ENCODE results near the gene PURB.
"Not testable (repeated sequence)": the region's sequence is repeated elsewhere in the genome, so short reads cannot be mapped to it uniquely, and the experiment has no call there.

PURB gene

DNA sequence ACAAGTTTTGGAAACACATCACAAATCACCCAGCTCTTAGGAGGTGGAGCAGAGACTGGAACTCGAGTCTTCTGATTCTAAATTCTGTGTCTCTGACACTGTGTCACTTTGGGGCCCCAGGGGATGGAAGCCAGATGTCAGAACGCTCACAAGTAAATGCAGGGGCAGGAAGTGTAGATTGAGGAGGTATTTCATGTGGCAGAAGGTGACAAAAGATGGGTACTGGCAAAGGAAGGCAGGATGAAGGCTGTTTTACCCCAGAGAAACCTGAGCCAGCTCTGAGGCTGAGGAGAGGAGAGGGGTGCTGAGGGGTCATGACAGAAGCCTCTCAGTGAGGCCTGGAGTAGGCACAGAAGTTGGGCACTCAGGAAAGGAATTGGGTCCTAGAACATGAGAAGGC is 6.0 kb upstream of the PURB start:
- DNase-seq: no peak

DNA sequence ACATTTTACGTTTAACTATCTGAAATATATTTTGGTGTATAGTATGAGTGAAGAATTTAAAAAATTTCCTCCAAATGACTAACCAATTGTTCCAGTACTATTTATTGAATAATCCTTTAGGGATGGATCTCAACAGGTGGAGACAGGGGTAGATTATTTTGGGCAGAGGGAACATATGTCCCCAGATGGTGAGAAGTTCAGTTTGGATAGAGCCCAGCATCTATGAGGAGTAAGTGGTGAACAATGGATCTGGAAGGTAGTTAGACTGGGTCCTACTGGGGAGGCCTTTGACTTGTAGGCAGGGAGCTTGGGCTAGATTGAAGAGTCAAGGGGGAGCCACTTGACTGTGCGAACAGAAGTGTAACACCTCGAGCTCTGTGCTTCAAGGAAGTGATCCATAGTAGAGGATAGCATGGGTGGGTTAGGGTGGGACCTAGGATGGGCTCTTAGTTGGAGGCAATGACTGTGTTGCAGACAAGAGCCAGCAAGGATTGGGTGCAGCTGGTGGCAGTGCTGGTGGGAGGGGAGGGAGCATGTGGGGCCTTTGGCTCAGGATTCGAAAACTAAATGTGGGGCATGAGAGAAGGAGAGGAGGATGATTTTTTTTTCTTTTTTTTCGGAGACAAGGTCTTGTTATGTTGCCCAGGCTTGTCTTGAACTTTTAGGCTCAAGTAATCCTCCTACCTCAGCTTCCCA is 3.9 kb upstream of the PURB start:
- no peak for DNase-seq

DNA sequence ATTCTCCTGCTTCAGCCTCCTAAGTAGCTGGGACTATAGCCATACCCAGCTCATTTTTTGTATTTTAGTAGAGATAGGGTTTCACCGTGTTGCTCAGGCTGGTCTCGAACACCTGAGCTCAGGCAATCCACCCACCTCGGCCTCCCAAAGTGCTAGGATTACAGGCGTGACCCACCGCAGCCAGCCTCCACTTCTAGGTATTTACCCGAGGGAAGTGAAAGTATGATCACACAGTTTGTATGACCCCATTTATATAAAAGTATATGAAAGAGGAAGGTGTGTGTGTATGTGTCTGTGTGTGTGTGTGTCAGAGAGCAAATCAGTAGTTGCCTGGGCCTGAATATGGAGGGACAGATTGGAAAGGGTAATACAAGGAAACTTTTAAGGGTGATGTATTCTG is 2.0 kb upstream of the PURB start:
- DNase-seq: no peak

DNA sequence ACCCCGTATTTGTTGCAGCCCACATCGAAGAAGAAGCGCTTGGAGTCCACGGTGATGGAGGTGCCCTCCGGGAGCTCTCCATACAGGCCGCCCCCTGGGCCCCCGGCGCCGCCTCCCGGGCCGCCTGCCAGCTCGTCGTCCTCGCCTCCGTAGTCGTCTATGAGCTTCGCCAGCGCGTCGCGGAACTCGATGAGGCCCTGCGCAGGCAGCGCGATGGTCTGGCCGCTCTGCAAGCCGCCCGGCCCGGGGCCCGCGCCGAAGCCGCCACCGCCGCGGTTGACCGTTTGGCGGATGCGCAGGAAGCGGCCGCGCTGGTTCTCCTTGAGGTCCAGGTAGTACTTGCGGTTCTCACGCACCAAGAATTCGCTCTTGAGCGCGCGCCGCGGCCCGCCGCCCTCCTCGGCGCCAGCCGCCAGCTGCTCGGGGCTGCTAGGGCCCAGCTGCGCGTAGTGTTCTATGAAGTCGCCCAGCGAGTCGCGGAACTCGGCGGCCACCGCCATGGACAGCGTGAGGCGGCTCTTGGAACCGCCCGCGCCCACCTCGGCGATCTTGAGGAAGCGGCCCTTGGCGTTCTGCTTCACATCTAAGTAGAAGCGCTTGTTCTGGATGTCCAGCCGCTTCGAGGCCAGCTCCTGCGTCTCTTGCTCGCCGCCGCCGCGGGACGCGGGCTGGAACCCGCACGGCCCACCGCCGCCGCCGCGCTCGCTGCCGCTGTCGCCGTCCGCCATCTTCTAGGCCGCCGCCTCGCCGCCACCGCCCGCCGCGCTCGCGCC is 523 bp downstream of the PURB start:
- DNase-seq: peak; percentile 50

DNA sequence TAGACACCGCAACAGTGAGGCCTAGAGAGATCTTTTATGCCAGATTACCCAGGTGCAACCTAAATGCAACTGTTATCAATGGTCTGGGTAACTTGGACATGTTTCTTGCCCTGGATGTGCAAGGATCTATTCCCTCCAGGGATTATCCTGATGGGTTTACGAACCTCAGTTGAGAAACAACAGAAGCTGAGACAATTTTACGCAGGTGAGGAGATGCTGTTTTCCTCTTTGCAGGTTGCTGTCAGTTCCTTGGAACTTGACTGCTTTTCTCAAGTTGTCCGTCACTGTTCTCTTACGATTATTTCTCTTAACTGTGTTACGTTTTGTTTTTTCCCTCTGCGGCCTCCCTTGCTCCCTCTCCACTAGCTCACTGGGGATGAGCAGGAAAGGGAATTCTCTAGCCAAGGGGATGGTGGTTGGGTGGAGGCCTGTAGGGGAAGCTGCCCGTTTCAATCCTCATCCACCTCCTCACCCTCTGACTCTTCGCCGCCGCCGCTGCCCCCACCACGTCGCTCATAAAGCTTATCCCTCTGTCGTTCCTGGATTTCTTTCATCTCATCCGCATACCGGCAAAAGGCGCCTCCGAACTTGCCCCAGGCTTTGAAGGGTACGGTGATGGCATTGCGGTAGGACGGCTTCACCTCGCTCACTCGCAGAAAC is 1.2 kb downstream of the PURB start:
- DNase-seq: no peak

DNA sequence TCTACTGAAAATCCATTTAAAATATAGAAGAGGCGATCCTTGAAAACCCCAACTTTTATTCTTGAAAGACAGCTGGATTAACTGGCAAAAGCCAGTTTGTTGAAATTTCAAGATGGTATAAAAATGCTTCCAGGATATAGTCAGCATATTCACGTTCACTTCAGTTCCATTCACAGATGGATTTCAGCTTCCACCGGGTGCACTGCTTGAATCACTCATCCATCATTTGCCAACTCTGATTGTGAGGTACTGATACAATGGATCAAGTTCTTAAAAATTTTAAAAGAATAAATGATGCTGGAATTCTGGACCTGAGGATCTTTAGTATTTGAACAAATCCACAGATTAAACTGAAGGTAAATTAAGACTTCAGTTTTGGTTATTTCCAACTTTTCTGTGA is 2.4 kb downstream of the PURB start:
- DNase-seq: no peak

DNA sequence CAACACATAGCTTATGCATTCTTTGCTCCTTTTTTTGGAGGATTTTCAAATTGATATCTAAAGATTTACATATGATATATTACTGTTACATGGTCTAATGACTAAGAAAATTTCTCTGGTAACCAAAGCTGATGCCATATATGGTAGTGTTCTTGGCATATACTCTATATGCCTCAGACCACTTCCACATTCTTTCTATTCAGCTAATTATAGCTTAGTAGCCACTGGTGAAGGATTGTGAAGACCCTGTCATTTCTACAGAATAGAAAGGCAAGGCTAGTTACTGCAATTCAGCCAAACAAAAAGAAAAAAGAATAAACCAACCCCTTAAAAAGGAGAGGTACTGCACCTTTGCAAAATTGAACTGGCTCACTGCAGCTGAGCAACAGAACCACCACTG is 3.7 kb downstream of the PURB start:
- no peak for DNase-seq

DNA sequence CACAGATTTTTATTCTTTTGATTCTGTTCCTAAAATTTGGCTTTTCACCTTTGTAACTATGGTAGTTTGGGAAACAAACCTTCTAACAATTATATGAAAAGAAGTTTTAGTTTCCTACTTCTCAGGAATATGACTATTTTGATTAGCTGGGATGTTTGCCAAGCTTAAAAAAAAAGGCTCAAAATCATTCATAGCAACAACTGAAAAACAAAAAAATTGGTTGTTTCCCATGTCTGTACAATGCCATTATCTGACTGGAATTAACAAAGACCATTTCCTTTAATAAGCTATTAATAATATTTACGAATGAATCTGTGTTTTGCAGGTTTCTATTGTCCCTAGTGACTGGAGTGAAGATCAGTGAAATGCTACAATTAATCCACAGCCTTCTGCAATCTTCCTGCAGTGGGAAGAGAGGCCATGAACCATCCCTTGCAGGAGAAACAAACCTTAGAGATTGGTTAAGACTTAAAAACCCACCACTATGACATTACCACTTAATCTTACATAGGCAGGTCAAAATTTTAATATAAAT is 4.2 kb downstream of the PURB start:
- no peak for DNase-seq

DNA sequence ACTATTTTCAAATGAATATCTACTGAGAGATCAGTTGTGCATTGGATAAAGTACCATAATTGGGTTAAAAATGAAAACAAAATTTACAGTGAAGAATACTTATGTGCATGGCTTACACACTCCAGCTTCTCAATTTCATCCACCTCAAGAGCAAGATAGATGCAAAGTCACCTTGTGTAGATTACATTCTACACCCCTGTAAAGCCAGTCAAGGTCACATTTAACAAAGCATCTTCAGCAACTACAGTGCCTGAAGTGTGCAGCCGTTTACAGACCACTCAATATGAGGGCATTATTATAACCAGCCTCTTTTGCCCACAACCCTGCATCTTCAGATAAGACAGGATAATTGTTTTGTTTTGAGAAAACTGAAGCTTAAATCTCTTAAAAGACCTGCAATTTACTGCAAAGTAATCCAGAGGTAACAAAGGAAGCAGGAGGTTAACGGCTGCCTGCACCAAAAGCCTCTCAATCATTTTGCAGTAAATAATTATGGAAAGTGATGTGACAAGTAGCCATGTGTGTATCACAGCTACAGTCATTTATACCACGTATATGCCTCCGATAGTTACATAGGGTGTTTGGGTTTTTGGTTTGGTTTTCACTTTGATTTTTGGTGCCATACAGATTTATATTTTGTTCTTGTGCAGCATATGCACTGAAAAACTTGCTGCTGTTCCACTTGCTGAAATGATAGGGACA is 4.9 kb downstream of the PURB start:
- DNase-seq: no peak

DNA sequence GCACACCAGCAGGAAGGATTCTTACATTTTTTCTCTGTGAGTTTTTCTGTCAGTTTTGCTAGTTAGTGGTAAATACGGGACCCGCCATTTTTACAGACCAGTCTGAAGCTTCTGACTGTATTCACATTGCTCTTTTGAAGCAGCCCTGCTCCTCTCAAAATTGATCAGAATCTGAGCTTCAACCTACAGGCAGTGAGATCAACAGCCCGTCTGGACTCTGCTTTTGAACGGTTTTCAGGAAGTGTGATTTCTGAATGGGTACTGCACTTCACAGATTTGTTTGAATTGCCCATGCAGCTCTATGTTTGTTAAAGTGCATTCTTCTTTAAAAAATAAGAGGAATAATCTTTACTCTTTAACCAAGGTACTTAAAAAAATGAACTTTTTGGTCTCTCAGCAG is 8.9 kb downstream of the PURB start:
- no peak for DNase-seq

DNA sequence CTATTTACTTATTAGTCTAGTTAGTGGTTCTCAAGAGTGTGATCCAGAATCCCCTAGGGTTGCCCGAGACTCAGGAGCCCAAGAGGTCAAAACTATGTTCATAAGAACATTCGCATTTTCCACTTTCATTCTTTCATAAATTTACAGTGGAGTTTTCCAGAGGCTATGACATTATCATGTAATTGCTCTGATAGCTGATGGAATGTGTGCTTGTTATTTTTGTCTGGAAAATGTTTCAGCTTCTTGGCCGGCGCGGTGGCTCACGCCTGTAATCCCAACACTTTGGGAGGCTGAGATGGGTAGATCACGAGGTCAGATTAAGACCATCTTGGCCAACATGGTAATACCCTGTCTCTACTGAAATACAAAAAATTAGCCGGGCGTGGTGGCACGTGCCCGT is 10.1 kb downstream of the PURB start:
- no peak for DNase-seq

DNA sequence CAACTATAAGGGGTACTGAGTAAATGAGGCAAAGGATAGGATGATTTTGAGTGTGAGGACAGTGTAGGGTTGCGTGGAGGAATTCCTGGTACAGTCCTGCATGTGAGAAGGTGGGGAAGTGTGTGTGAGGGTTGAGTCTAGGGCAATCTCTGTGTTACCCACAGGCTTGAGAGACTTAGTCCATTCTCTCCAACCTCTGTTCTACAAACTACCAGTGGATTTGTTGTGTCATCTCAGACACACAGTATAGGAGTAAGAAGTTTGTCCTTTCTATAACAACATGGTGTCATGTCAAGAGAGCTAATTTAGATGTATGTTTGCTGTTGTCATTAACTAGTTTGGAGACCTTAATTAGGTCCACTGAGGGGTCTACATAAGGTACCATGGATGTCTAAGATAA is 12.5 kb downstream of the PURB start:
- DNase-seq: no peak

DNA sequence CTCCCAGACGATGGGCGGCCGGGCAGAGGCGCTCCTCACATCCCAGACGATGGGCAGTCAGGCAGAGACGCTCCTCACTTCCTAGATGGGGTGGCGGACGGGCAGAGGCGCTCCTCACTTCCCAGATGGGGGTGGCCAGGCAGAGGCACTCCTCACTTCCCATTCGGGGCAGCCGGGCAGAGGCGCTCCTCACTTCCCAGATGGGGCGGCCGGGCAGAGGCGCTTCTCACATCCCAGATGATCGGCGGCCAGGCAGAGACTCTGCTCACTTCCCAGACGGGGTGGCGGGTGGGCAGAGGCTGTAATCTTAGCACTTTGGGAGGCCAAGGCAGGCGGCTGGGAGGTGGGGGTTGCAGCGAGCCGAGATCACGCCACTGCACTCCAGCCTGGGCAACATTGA is 13.4 kb downstream of the PURB start:
- not testable (repeated sequence) for DNase-seq

DNA sequence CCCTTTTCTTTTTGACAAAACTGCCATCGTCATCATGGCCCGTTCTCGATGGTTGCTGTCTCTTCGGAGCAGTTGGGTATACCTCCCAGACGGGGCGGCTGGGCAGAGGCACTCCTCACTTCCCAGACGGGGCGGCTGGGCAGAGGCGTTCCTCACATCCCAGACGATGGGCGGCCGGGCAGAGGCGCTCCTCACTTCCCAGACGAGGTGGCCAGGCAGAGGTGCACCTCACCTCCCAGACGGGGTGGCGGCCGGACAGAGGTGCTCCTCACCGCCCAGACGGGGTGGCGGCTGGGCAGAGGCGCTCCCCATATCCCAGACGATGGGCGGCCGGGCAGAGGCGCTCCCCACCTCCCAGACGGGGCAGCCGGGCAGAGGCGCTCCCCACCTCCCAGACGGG is 14.6 kb downstream of the PURB start:
- not testable (repeated sequence) for DNase-seq

DNA sequence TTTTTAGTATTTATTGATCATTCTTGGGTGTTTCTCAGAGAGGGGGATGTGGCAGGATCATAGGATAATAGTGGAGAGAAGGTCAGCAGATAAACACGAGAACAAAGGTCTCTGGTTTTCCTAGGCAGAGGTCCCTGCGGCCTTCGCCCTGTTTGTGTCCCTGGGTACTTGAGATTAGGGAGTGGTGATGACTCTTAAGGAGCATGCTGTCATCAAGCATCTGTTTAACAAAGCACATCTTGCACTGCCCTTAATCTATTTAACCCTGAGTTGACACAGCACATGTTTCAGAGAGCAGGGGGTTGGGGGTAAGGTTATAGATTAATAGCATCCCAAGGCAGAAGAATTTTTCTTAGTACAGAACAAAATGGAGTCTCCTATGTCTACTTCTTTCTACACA is 15.0 kb downstream of the PURB start:
- not testable (repeated sequence) for DNase-seq

DNA sequence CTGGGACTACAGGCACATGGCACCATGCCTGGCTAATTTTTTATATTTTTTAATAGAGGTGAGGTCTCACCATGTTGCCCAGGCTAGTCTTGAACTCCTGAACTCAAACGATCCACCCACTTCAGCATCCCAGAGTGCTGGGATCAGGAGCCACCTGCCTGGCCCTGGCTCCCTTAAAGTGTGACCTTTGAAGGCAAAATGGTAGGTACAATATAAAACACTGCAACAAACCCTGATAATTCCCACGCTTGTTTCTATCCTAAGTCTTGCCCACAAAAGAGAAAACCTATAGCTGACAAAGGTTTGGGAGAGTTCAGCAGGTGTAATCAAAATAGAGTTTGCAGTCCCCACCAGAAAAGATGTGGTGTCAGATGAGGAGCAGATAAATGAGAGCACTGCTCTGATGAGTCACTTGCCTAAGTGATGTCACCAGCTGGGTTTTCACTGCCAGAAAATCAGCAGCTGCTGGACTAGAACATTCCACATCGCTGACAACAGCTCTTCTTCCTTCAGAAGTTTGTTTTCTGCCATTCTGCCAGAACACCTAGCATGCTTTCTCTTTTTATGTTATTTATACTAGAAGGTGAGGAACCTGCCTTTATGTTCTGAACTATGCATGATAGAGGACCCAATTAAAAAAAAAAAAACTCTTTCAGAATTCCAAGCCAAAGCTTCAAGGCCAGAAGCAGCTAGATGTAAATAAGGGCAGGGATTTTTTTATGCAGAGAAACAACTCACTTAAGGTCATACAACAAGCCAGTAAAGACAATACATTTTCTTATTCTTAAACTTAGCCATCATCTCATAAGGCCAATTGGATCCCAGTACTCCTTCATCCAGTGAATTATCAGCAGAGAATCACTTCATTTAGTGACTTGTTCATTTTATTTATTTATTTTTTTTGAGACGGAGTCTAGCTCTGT is 18.0 kb downstream of the PURB start:
- no peak for DNase-seq

DNA sequence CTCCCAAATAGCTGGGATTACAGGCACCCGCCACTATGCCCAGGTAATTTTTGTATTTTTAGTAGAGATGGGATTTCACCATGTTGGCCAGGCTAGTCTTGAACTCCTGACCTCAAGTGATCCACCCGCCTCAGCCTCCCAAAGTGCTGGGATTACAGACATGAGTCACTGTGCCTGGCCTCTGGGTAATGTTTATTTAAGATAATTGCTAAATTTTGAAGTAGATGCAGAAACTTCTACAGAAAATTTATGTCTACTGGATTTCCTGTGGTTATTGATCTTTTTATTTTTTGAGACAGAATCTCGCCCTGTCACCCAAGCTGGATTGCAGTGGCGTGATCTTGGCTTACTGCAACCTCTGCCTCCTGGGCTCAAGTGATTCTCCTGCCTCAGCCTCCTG is 23.4 kb downstream of the PURB start:
- DNase-seq: not testable (repeated sequence)

DNA sequence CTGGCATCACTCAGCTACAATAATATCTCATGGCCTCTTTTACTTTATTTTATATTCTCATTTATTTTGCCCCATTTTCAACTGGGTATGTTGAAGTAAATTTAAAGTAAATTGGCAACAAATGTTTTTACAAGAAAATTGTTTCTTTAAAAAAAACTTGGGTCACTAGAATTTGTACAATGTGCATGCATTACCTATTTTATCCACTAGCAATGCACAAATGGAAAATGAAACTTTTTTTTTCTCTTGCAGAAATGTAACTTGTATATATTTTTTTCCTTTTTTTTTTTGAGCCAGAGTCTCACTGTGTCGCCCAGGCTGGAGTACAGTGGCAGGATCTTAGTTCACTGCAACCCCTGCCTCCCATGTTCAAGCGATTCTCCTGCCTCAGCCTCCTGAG is 27.2 kb downstream of the PURB start:
- DNase-seq: no peak

DNA sequence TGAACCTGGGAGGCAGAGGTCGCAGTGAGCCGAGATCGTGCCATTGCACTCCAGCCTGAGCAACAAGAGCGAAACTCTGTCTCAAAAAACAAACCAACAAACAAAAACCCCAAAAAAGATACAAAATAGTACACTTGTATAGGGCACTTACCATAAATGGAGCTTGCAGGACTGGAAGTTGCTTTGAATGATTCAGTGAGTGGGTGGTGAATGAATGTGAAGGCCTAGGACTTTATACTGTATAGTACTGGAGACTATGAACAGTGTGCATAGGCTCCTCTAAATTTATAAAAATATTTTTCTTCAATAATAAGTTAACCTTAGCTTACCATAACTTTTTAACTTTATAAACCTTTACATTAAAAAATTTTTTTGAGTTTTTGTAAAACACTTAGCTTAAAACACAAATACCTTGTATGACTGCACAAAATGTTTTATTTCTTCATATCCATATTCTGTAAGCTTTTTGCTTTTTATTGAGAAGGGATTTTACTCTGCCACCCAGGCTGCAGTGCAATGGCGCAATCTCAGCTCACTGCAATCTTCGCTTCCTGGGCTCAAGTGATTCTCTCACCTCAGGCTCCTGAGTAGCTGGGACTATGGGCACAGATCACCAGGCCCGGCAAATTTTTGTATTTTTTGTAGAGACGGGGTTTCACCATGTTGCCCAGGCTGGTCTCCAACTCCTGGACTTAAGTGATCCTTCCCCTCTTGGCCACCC is 30.5 kb downstream of the PURB start:
- DNase-seq: no peak

DNA sequence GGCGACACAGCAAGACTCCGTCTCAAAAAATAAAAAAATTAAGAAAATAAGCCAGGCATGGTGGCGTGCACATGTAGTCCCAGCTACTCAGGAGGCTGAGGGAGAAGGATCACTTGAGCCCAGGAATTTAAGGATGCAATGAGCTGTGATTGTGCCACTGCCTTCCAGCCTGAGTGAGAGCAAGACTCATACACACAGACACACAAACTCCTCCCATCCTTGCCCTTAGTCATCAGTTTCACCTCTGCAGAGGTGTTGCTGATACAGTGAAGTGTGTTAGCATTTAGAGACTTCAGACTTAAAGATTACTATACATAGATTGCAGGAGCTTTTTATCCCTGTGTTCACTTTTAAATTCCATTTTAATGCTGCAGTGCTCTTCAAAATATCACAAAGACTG is 31.9 kb downstream of the PURB start:
- DNase-seq: no peak

DNA sequence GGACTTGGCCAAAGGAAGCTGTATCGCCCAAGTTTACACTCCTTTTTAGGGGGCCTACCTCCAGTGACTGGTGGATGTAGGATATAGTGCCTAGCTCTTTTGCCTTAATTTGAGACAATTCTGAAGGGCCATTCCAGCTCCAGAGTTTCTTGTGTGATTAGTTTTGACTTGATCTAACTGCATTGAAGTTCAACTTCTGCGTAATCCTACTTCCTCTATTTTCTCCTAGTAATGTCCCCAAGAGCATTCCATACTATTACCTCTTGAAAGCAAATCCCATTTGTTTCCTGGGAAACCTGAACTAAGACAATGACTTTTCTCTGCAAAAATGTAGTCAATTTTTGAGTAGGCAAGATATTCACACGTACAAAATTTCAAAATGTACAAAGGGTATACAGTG is 32.7 kb downstream of the PURB start:
- no peak for DNase-seq

Data from DMS79 treated with DMSO at 0.1 percent for 48 hours (cell line).